IMR-90 (cell line): Measurements from ENCODE around the gene PCED1A. TPM values are rescaled to one million over a fixed set of nuclear protein-coding genes. Genes with fewer than 3 reads are reported as not detected.

ENCODE experiments used
- ATAC-seq: fragments of 200-7000 bp; cut with Tn5 transposase; 2 replicates; pipeline ENCODE4 v1.9.1; 2020; ENCODE audit warnings: low read depth, mild to moderate bottlenecking, moderate library complexity
- BruUV-seq: library from RNA; stranded (reverse); fragments of 400-500 nt; replicated peaks from 2 replicates; lab custom pipeline; 2021; lab: Mats Ljungman, UMichigan
- CTCF ChIA-PET: fragments of 300-600 bp; formaldehyde crosslinking; extraction: SDS; loops from one replicate; lab custom pipeline; 2021; ENCODE audit warnings: antibody characterized with exemption; lab: Yijun Ruan, JAX
- POLR2A ChIA-PET: fragments of 300-600 bp; sonication (Branson Sonifier 250); formaldehyde crosslinking; loops from one replicate; lab custom pipeline; 2022; ENCODE audit warnings: antibody characterized with exemption; ENCODE audit not compliant: unreplicated experiment; lab: Charles Lee
- DNase-seq: peaks from one replicate; pipeline ENCODE4 v3.0.0; 2013
- H2AFZ ChIP-seq: replicated peaks from 2 replicates; pipeline ENCODE3; 2013; ENCODE audit warnings: low read length, mild to moderate bottlenecking; ENCODE audit not compliant: poor library complexity
- H2AK5ac ChIP-seq: 2 replicates; pipeline ENCODE4 v1.6.1; 2013; ENCODE audit warnings: low read depth, low read length, inconsistent platforms
- H2AK9ac ChIP-seq: replicated peaks from 2 replicates; pipeline ENCODE3; 2013; ENCODE audit warnings: mild to moderate bottlenecking, low read depth, low read length, moderate library complexity; ENCODE audit not compliant: poor library complexity
- H2BK120ac ChIP-seq: 2 replicates; pipeline ENCODE4 v1.6.1; 2013; ENCODE audit warnings: low read depth, low read length, inconsistent platforms
- H2BK15ac ChIP-seq: 3 replicates; pipeline ENCODE4 v1.6.1; 2013; ENCODE audit warnings: low read depth, low read length, inconsistent platforms
- H2BK20ac ChIP-seq: 2 replicates; pipeline ENCODE4 v1.6.1; 2013; ENCODE audit warnings: low read depth, mild to moderate bottlenecking, inconsistent platforms, low read length, moderate library complexity
- H2BK5ac ChIP-seq: 2 replicates; pipeline ENCODE4 v1.6.1; 2013; ENCODE audit warnings: mild to moderate bottlenecking, low read depth, low read length, inconsistent platforms; ENCODE audit not compliant: poor library complexity, severe bottlenecking
- H3K14ac ChIP-seq: replicated peaks from 2 replicates; pipeline ENCODE4 v1.6.1; 2013; ENCODE audit warnings: low read depth, low read length, inconsistent platforms
- H3K18ac ChIP-seq: 2 replicates; pipeline ENCODE4 v1.6.1; 2013; ENCODE audit warnings: low read depth, low read length, control low read depth
- H3K23ac ChIP-seq: 2 replicates; pipeline ENCODE4 v1.6.1; 2013; ENCODE audit warnings: low read depth, low read length, inconsistent platforms
- H3K27ac ChIP-seq: 2 replicates; pipeline ENCODE4 v1.5.1; 2013; ENCODE audit warnings: mild to moderate bottlenecking, control low read depth, low read length; ENCODE audit not compliant: insufficient read depth
- H3K27me3 ChIP-seq: 2 replicates; pipeline ENCODE4 v1.6.1; 2013; ENCODE audit warnings: low read length; ENCODE audit not compliant: control insufficient read depth, insufficient read depth
- H3K36me3 ChIP-seq: 2 replicates; pipeline ENCODE4 v1.6.1; 2013; ENCODE audit warnings: low read length, mixed read lengths; ENCODE audit not compliant: control insufficient read depth, insufficient read depth
- H3K4ac ChIP-seq: 2 replicates; pipeline ENCODE4 v1.6.1; 2013; ENCODE audit warnings: low read depth, low read length, inconsistent platforms
- H3K4me1 ChIP-seq: 2 replicates; pipeline ENCODE4 v1.6.1; 2013; ENCODE audit warnings: low read length, mixed read lengths; ENCODE audit not compliant: control insufficient read depth, insufficient read depth
- H3K4me2 ChIP-seq: 2 replicates; pipeline ENCODE4 v1.6.1; 2013; ENCODE audit warnings: low read depth, mild to moderate bottlenecking, control low read depth, low read length, moderate library complexity
- H3K4me3 ChIP-seq: 2 replicates; pipeline ENCODE4 v1.5.1; 2013; ENCODE audit warnings: low read depth, mild to moderate bottlenecking, control low read depth, low read length, moderate library complexity; ENCODE audit not compliant: insufficient read depth
- H3K56ac ChIP-seq: 2 replicates; pipeline ENCODE4 v1.6.1; 2013; ENCODE audit warnings: low read length, inconsistent platforms; ENCODE audit not compliant: insufficient read depth; ENCODE audit errors: extremely low read depth
- H3K79me1 ChIP-seq, 2 experiments: 2 replicates each; pipeline ENCODE4 v1.6.1; 2013; ENCODE audit warnings: low read length in 2 of 2, inconsistent platforms in 1 of 2, low read depth in 1 of 2
- H3K9ac ChIP-seq: 2 replicates; pipeline ENCODE4 v1.6.1; 2013; ENCODE audit warnings: low read depth, low read length, control low read depth
- H3K9me1 ChIP-seq: 2 replicates; pipeline ENCODE4 v1.6.1; 2013; ENCODE audit warnings: low read length, inconsistent platforms; ENCODE audit not compliant: insufficient read depth
- H3K9me3 ChIP-seq: 2 replicates; pipeline ENCODE4 v1.6.1; 2013; ENCODE audit warnings: low read length; ENCODE audit not compliant: control insufficient read depth, insufficient read depth
- H4K20me1 ChIP-seq: 2 replicates; pipeline ENCODE4 v1.6.1; 2013; ENCODE audit warnings: low read length, inconsistent platforms; ENCODE audit not compliant: insufficient read depth
- H4K5ac ChIP-seq: 2 replicates; pipeline ENCODE4 v1.6.1; 2013; ENCODE audit warnings: mild to moderate bottlenecking, low read depth, low read length, control low read depth
- H4K8ac ChIP-seq, 2 experiments: 2 replicates each; pipeline ENCODE4 v1.6.1; 2013; ENCODE audit warnings: low read depth in 2 of 2, low read length in 2 of 2, control low read depth in 1 of 2, inconsistent platforms in 1 of 2
- H4K91ac ChIP-seq: 2 replicates; pipeline ENCODE4 v1.6.1; 2013; ENCODE audit warnings: low read depth, low read length, inconsistent platforms; ENCODE audit not compliant: insufficient read depth
- CHD1 ChIP-seq: IDR thresholded peaks from 2 replicates; pipeline ENCODE4 v1.6.1; 2012; ENCODE audit warnings: low read depth, low read length, improper control_type of control experiment
- ELK1 ChIP-seq: fragments of 150-350 bp; IDR thresholded peaks from 2 replicates; pipeline ENCODE4 v1.6.1; 2016; ENCODE audit warnings: low read depth, mild to moderate bottlenecking, low read length, moderate library complexity, borderline replicate concordance
- MAZ ChIP-seq: IDR thresholded peaks from 2 replicates; pipeline ENCODE4 v1.6.1; 2012; ENCODE audit warnings: low read depth, mild to moderate bottlenecking, low read length, improper control_type of control experiment, moderate library complexity, borderline replicate concordance
- POLR2A ChIP-seq: IDR thresholded peaks from 2 replicates; pipeline ENCODE4 v1.6.1; 2012; ENCODE audit warnings: mild to moderate bottlenecking, low read depth, low read length
- WGBS, 2 experiments: methylation state at CpG; one replicate each; pipeline versions ENCODE4 v1.1.5 to v1.1.7; 2013; ENCODE audit warnings: missing lambda C conversion rate in 2 of 2; ENCODE audit not compliant: insufficient read length in 1 of 2; ENCODE audit errors: extremely low coverage in 2 of 2; 5-methylcytosine and 5-hydroxymethylcytosine counted together
- dilution Hi-C: fragments of 300-500 bp; cut with HindIII; formaldehyde crosslinking; loops from one replicate; pipeline ENCODE4 v1.14.3; 2018; ENCODE audit warnings: low sequenced_read_pairs; ENCODE audit not compliant: unreplicated experiment
- in situ Hi-C: fragments of 300-500 bp; cut with MboI; formaldehyde crosslinking; loops from 3 replicates; pipeline ENCODE4 v1.14.3; 2019; ENCODE audit warnings: low sequenced_read_pairs, inconsistent platforms, mixed read lengths
- intact Hi-C: fragments of 100-400 bp; cut with micrococcal nuclease; formaldehyde crosslinking; loops from 2 replicates; pipeline ENCODE4 v1.10.0; 2022
- polyA plus RNA-seq, 3 experiments: library from polyadenylated mRNA; depleted of rRNA; stranded (reverse); fragments of >200 nt; gene quantifications; 2 replicates each; pipeline ENCODE4 v1.2.3, GENCODE V29; 2012; ENCODE audit warnings: low replicate concordance in 1 of 3
- total RNA-seq: library from RNA; depleted of rRNA; stranded (reverse); fragments of >200 nt; gene quantifications from 2 replicates; pipeline ENCODE4 v1.2.3, GENCODE V29; 2012

The PCED1A gene
- total and polyA plus RNA-seq, 2 of the 4 experiments (the other 2 are of a cell fraction): 9.7 to 33.4 TPM

GRCh38 chr20:2839732-2840137, 720 bp downstream of the PCED1A start:
- H2BK20ac ChIP-seq: peak overlapping the region; percentile 14; the same call in 1 of the 2 replicates
- ChIA-PET CTCF (interaction anchor here (0.6 kb wide), 1 partner anchor 731 kb away, joined by 3 read pairs; no protein-coding TSS in a partner anchor), POLR2A (interaction anchor here (0.6 kb wide), 1 partner anchor 1178 kb away, joined by 3 read pairs; no protein-coding TSS in a partner anchor)
- peak overlapping the region; percentile 33; the same call in 1 of the 2 replicates for H3K23ac ChIP-seq
- peak overlapping the region; percentile 99 for H2AFZ ChIP-seq
- H3K56ac ChIP-seq: no peak overlapping the region
- 87% methylated on average over 19 of the region's 21 CpGs; no CpG with 5 or more reads in 1 of the 2 experiments for WGBS, 2 experiments
- no peak overlapping the region for H2BK15ac ChIP-seq
- H4K8ac ChIP-seq: peak overlapping the region; percentile 97 to 99
- no peak overlapping the region for H2BK120ac ChIP-seq
- H3K14ac ChIP-seq: no peak overlapping the region; the same call in 1 of the 2 replicates
- peaks cover 27% of the 10 kb centered on the region for H3K36me3 ChIP-seq
- TF ChIP-seq ELK1: no peak
- TF ChIP-seq POLR2A: no peak
- no peak for TF ChIP-seq CHD1
- TF ChIP-seq MAZ: no peak
- DNase-seq (no peak), ATAC-seq (no peak)
- H3K9me1 ChIP-seq: peaks cover 25% of the 10 kb centered on the region
- dilution Hi-C loops (no loop called here), in situ Hi-C loops (loop anchor here (25.0 kb wide), 1 partner anchor 327 kb away; the partner anchor contains the start of gene ZNF343), intact Hi-C loops (loop anchor here (2.0 kb wide), 1 partner anchor 39 kb away; the partner anchor contains the start of gene CPXM1)
- peak overlapping the region; percentile 34; the same call in 1 of the 2 replicates for H4K91ac ChIP-seq
- H4K5ac ChIP-seq: peak overlapping the region; percentile 99
- H3K27me3 ChIP-seq: no peaks in the 10 kb centered on the region
- H2BK5ac ChIP-seq: no peak overlapping the region
- H3K79me1 ChIP-seq: peaks cover 34 to 52% of the 10 kb centered on the region in 2 experiments
- H4K20me1 ChIP-seq: no peaks in the 10 kb centered on the region
- H3K4me1 ChIP-seq: peaks cover 8% of the 10 kb centered on the region
- H3K4me3 ChIP-seq: peak overlapping the region; percentile 92
- no peaks in the 10 kb centered on the region for H3K9me3 ChIP-seq
- H2AK9ac ChIP-seq: peak overlapping the region; percentile 100
- peak overlapping the region; percentile 58 for H3K4ac ChIP-seq
- peak overlapping the region; percentile 65 for H3K4me2 ChIP-seq
- H3K9ac ChIP-seq: no peak overlapping the region
- no peak overlapping the region; the same call in 1 of the 2 replicates for H3K27ac ChIP-seq
- H2AK5ac ChIP-seq: peak overlapping the region; percentile 83
- H3K18ac ChIP-seq: no peak overlapping the region
- BruUV-seq: no TSS peak
